ENCODE measurements around the gene CMSS1. TPM values are rescaled to one million over a fixed set of nuclear protein-coding genes. Genes with fewer than 3 reads are reported as not detected.

The CMSS1 gene
- total RNA-seq, 6 experiments from 2014 or later: 10.1 to 14.6 (median 11.6) TPM

DNA sequence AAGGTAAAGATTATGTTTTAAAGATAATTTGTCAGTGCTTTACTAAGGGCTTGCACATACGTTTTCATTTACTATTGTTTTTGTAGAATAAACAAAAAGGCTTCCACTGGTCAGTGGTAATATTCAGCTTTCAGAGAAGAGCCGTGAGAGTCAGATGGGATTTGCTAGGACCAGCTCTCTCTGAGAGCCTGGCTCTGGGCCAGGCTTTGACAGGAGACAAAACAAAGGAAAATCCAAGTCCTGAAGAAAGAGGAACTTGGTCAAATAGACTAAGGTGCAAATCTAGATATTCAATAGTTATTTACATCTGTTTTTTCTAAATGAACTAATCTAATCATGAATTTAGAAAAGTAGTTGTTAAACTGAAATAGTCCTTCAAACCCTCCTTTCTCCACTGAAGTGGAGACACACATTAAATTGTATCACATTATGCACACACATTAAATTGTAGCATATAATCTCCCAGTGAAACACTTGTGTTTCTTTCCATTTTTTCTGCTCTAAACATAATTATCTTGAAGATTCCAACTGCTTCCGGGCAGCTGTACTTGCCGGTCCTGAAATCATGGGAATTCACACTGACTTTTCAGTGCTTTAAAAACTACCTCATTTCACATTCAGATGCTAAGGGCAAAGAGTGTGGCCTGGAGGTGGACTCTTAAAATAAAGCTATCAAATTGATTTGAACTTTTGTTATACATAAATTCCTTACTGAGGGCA lies 351.7 kb downstream of the CMSS1 start:
- DNase-seq: peak in 1 of 3 donors; percentile 23
- intact Hi-C loops (cut with DNase I): no loop called here
- H3K9me3 ChIP-seq: no peaks in the 10 kb centered on the region
- 58% methylated on average over 4 of the region's 4 CpGs for WGBS (ENCODE audit: insufficient coverage, low coverage, low lambda C conversion rate, missing lambda C conversion rate)
- no peak overlapping the region for H3K27ac ChIP-seq
- no peak for TF ChIP-seq POLR2A (IDR thresholded peaks at IDR 0.05)
- TF ChIP-seq, protein P1, sequence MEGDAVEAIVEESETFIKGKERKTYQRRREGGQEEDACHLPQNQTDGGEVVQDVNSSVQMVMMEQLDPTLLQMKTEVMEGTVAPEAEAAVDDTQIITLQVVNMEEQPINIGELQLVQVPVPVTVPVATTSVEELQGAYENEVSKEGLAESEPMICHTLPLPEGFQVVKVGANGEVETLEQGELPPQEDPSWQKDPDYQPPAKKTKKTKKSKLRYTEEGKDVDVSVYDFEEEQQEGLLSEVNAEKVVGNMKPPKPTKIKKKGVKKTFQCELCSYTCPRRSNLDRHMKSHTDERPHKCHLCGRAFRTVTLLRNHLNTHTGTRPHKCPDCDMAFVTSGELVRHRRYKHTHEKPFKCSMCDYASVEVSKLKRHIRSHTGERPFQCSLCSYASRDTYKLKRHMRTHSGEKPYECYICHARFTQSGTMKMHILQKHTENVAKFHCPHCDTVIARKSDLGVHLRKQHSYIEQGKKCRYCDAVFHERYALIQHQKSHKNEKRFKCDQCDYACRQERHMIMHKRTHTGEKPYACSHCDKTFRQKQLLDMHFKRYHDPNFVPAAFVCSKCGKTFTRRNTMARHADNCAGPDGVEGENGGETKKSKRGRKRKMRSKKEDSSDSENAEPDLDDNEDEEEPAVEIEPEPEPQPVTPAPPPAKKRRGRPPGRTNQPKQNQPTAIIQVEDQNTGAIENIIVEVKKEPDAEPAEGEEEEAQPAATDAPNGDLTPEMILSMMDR (IDR thresholded peaks at IDR 0.05): no peak
- no peaks in the 10 kb centered on the region for H3K27me3 ChIP-seq
- no peak overlapping the region for H3K4me3 ChIP-seq
- H3K36me3 ChIP-seq: no peaks in the 10 kb centered on the region
- ATAC-seq: no peak
- no peaks in the 10 kb centered on the region for H3K4me1 ChIP-seq

DNA sequence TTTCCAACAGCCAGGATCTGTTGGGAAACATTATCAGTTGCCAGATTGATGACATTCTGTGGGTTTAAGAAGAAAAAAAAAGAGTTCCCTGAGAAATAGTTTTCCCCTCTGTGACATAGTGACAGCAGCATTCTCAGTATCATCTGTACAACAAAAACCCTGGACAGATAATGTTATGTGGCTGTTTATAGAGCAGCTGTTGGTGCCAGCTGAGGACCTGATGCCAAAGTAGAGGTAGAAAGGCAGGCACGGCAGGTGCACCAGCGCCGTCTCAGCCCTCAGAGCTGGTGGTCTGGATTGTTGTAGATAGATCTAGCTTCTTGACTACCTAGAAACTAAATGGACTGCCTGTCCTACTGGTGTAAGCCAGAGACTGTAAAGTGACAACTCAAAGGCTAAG lies 352.8 kb downstream of the CMSS1 start:
- H3K27ac ChIP-seq: no peak overlapping the region
- no peaks in the 10 kb centered on the region for H3K4me1 ChIP-seq
- H3K27me3 ChIP-seq: no peaks in the 10 kb centered on the region
- 100% methylated on average over 3 of the region's 3 CpGs for WGBS (ENCODE audit: insufficient coverage, low coverage, low lambda C conversion rate, missing lambda C conversion rate)
- DNase-seq (no peak), ATAC-seq (no peak)
- intact Hi-C loops (cut with DNase I): no loop called here
- H3K4me3 ChIP-seq: no peak overlapping the region
- H3K36me3 ChIP-seq: no peaks in the 10 kb centered on the region
- H3K9me3 ChIP-seq: no peaks in the 10 kb centered on the region
- TF ChIP-seq, protein P1 (IDR thresholded peaks at IDR 0.05): no peak
- no peak for TF ChIP-seq POLR2A (IDR thresholded peaks at IDR 0.05)

DNA sequence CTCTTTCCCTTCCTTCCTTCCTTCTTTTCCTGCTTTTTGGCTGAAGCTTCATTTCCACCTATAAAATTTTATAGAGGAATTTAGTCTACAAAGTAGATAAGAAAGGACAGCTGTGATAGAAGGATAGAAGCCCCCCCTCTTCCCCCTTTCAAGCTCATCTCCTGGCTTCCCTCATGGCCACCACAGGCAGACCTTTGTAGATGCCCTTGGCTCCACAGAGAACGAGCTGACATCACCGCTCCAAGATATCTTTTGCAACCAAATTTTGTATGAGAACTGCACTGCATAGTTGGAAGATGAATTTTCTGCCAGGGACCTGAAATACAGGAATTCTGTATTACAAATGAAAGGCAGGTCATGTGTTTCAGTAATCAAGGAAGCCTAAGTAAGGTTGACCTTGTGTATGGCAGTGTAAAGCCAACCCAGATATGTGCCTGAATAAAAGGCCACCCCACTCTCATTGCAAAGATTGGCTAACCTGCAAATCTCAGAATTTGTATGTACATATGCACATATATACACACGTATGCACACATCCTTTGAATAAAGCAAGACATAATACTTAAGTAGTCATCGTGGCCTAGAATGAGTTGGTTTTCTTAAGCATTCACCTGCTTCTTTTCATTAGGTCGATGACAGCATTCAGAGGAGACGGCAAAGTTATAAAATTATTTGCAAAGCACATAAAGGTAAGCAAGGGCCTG lies 353.7 kb downstream of the CMSS1 start:
- intact Hi-C loops (cut with DNase I): no loop called here
- TF ChIP-seq POLR2A (IDR thresholded peaks at IDR 0.05): no peak
- TF ChIP-seq, protein P1 (IDR thresholded peaks at IDR 0.05): no peak
- no peaks in the 10 kb centered on the region for H3K4me1 ChIP-seq
- ATAC-seq: no peak
- H3K27me3 ChIP-seq: no peaks in the 10 kb centered on the region
- H3K36me3 ChIP-seq: no peaks in the 10 kb centered on the region
- DNase-seq: no peak
- no peak overlapping the region for H3K4me3 ChIP-seq
- H3K9me3 ChIP-seq: no peaks in the 10 kb centered on the region
- 85% methylated on average over 6 of the region's 6 CpGs for WGBS (ENCODE audit: insufficient coverage, low coverage, low lambda C conversion rate, missing lambda C conversion rate)
- no peak overlapping the region for H3K27ac ChIP-seq

DNA sequence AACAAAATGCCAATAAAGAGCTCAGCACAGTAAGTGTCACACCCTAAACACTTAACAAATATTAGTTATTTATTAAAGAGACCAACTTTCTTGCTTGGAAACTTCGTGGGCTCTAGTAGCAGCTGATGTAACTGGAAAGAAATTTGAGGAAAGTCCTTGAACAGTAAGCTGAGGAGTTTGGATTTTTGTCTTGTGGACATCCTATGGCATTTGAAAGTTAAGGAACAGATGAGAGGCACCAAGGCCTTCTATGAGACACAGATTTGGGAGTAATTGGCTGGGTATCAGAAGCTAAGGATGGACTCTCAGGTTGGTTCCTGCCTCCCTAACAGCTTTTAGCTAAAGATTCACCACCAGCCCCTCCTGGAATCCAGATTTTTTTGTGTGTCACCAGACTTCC lies 356.3 kb downstream of the CMSS1 start:
- Histone ChIP-seq H3K4me3 (no peak overlapping the region), H3K9me3 (no peaks in the 10 kb centered on the region), H3K36me3 (no peaks in the 10 kb centered on the region), H3K27ac (no peak overlapping the region), H3K27me3 (no peaks in the 10 kb centered on the region), H3K4me1 (no peaks in the 10 kb centered on the region)
- intact Hi-C loops (cut with DNase I): no loop called here
- WGBS (ENCODE audit: insufficient coverage, low coverage, low lambda C conversion rate, missing lambda C conversion rate): 70% methylated on average over 1 of the region's 1 CpG
- TF ChIP-seq POLR2A (IDR thresholded peaks at IDR 0.05): no peak
- TF ChIP-seq, protein P1 (IDR thresholded peaks at IDR 0.05): no peak
- DNase-seq: no peak
- ATAC-seq: no peak

Measured in right lobe of liver (tissue), 6 donors.